ENCODE measurements around the gene CNST.

- TF ChIP-seq, protein P1, sequence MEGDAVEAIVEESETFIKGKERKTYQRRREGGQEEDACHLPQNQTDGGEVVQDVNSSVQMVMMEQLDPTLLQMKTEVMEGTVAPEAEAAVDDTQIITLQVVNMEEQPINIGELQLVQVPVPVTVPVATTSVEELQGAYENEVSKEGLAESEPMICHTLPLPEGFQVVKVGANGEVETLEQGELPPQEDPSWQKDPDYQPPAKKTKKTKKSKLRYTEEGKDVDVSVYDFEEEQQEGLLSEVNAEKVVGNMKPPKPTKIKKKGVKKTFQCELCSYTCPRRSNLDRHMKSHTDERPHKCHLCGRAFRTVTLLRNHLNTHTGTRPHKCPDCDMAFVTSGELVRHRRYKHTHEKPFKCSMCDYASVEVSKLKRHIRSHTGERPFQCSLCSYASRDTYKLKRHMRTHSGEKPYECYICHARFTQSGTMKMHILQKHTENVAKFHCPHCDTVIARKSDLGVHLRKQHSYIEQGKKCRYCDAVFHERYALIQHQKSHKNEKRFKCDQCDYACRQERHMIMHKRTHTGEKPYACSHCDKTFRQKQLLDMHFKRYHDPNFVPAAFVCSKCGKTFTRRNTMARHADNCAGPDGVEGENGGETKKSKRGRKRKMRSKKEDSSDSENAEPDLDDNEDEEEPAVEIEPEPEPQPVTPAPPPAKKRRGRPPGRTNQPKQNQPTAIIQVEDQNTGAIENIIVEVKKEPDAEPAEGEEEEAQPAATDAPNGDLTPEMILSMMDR (IDR thresholded peaks at IDR 0.05): no peak
- TF ChIP-seq POLR2A (IDR thresholded peaks at IDR 0.05): no peak
Observed at GRCh38 chr1:246569248-246570238, 3.3 kb downstream of the CNST start.
